Adrenal gland (tissue), 5 donors: ENCODE data around the gene UGT8.

ENCODE experiments used
- CTCF ChIP-seq, 6 experiments: fragments of 450-650 bp in 4 of 6; fragments of 200-600 bp in 2 of 6; sonication (generic) in 1 of 6; IDR thresholded peaks; 1 replicate in 5 of 6; 2 replicates in 1 of 6; pipeline versions ENCODE4 v1.5.1 to v1.8.0; 2016 to 2021; ENCODE audit warnings: antibody characterized with exemption in 6 of 6, mild to moderate bottlenecking in 2 of 6, moderate library complexity in 1 of 6
- POLR2A ChIP-seq, 2 donors: fragments of 450-650 bp; IDR thresholded peaks; one replicate each; pipeline ENCODE4 v1.6.1; 2017; ENCODE audit warnings: antibody characterized with exemption in 2 of 2, mild to moderate bottlenecking in 2 of 2, moderate library complexity in 1 of 2
- donor health status: DM: no; HTN: no; CAD: no.

- no peak for TF ChIP-seq POLR2A (IDR thresholded peaks at IDR 0.05)
- no peak for TF ChIP-seq CTCF (IDR thresholded peaks at IDR 0.05)
Observed at GRCh38 chr4:114649908-114650307, 51.3 kb downstream of the UGT8 start.
